ENCODE data around the gene CYRIA. TPM values are rescaled to one million over a fixed set of nuclear protein-coding genes. Genes with fewer than 3 reads are reported as not detected.

CYRIA gene
- total and polyA plus RNA-seq, 2 experiments from 2014 or later = 1.4 to 1.5 TPM

- Histone ChIP-seq H3K79me2 (no peaks in the 10 kb centered on the region), H3K4me1 (ENCODE audit: insufficient read depth) (no peaks in the 10 kb centered on the region), H3K36me3 (replicated peaks; ENCODE audit: insufficient read depth, low read depth) (no peaks in the 10 kb centered on the region), H4K20me1 (ENCODE audit: insufficient read depth, poor library complexity, severe bottlenecking) (no peaks in the 10 kb centered on the region), H3K4me2 (no peak overlapping the region), H3K4me3 (no peak overlapping the region), H3K9me2 (replicated peaks; ENCODE audit: insufficient read depth) (no peaks in the 10 kb centered on the region), H3K9me3 (ENCODE audit: low read depth) (no peaks in the 10 kb centered on the region), H3K27me3 (no peaks in the 10 kb centered on the region), H3K27ac (no peak overlapping the region), H2AFZ (no peak overlapping the region)
- no peak for DNase-seq (ENCODE audit: low spot score)
- 95% methylated on average over 2 of the region's 2 CpGs for WGBS (ENCODE audit: low lambda C conversion rate, missing lambda C conversion rate)
- TF ChIP-seq CTCF (IDR thresholded peaks at IDR 0.05; ENCODE audit: poor library complexity) = no peak
- no peak for TF ChIP-seq EZH2phosphoT487 (IDR thresholded peaks at IDR 0.05; ENCODE audit: low read depth, severe bottlenecking, unreplicated experiment)
- TF ChIP-seq EZH2 (IDR thresholded peaks at IDR 0.05; ENCODE audit: borderline replicate concordance) = no peak
Observed at GRCh38 chr2:16708173-16708572, 42.5 kb upstream of the CYRIA start.

GRCh38 chr2:16707014-16707623 is 41.5 kb upstream of the CYRIA start:
- no peaks in the 10 kb centered on the region for H3K36me3 ChIP-seq (replicated peaks; ENCODE audit: insufficient read depth, low read depth)

GRCh38 chr2:16700551-16701259 is 35.1 kb upstream of the CYRIA start:
- 70% methylated on average over 11 of the region's 11 CpGs for WGBS (ENCODE audit: low lambda C conversion rate, missing lambda C conversion rate)
- no peaks in the 10 kb centered on the region for H3K36me3 ChIP-seq (replicated peaks; ENCODE audit: insufficient read depth, low read depth)
- H3K27me3 ChIP-seq = no peaks in the 10 kb centered on the region
- peaks cover 4% of the 10 kb centered on the region for H3K4me1 ChIP-seq (ENCODE audit: insufficient read depth)
- H2AFZ ChIP-seq = no peak overlapping the region
- H3K4me3 ChIP-seq = no peak overlapping the region
- H3K9me3 ChIP-seq (ENCODE audit: low read depth) = no peaks in the 10 kb centered on the region
- no peak for TF ChIP-seq CTCF (IDR thresholded peaks at IDR 0.05; ENCODE audit: poor library complexity)
- TF ChIP-seq EZH2phosphoT487 (IDR thresholded peaks at IDR 0.05; ENCODE audit: low read depth, severe bottlenecking, unreplicated experiment) = no peak
- no peak for TF ChIP-seq EZH2 (IDR thresholded peaks at IDR 0.05; ENCODE audit: borderline replicate concordance)
- no peaks in the 10 kb centered on the region for H4K20me1 ChIP-seq (ENCODE audit: insufficient read depth, poor library complexity, severe bottlenecking)
- H3K79me2 ChIP-seq = no peaks in the 10 kb centered on the region
- no peak overlapping the region for H3K27ac ChIP-seq
- H3K4me2 ChIP-seq = no peak overlapping the region
- no peak for DNase-seq (ENCODE audit: low spot score)
- no peaks in the 10 kb centered on the region for H3K9me2 ChIP-seq (replicated peaks; ENCODE audit: insufficient read depth)

More at GRCh38 chr2:16707014-16707623, 41.5 kb upstream of the CYRIA start:
- H3K27me3 ChIP-seq = no peaks in the 10 kb centered on the region
- no peaks in the 10 kb centered on the region for H4K20me1 ChIP-seq (ENCODE audit: insufficient read depth, poor library complexity, severe bottlenecking)
- DNase-seq (ENCODE audit: low spot score) = no peak
- no peak overlapping the region for H2AFZ ChIP-seq
- WGBS (ENCODE audit: low lambda C conversion rate, missing lambda C conversion rate) = 73% methylated on average over 5 of the region's 5 CpGs
- H3K27ac ChIP-seq = no peak overlapping the region
- H3K9me3 ChIP-seq (ENCODE audit: low read depth) = no peaks in the 10 kb centered on the region
- no peak overlapping the region for H3K4me2 ChIP-seq
- no peaks in the 10 kb centered on the region for H3K4me1 ChIP-seq (ENCODE audit: insufficient read depth)
- H3K4me3 ChIP-seq = no peak overlapping the region
- no peaks in the 10 kb centered on the region for H3K79me2 ChIP-seq
- no peak for TF ChIP-seq CTCF (IDR thresholded peaks at IDR 0.05; ENCODE audit: poor library complexity)
- no peak for TF ChIP-seq EZH2 (IDR thresholded peaks at IDR 0.05; ENCODE audit: borderline replicate concordance)
- no peak for TF ChIP-seq EZH2phosphoT487 (IDR thresholded peaks at IDR 0.05; ENCODE audit: low read depth, severe bottlenecking, unreplicated experiment)
- H3K9me2 ChIP-seq (replicated peaks; ENCODE audit: insufficient read depth) = no peaks in the 10 kb centered on the region
